Ovary (tissue), 3 donors: ENCODE data around the gene TSPEAR.

Experiments used
- CTCF ChIP-seq, 3 donors: fragments of 450-650 bp in 2 of 3; fragments of 200-600 bp in 1 of 3; IDR thresholded peaks; one replicate each; pipeline versions ENCODE4 v1.5.1 to v1.8.0; 2016 to 2022; ENCODE audit warnings: antibody characterized with exemption in 3 of 3, mild to moderate bottlenecking in 1 of 3
- EP300 ChIP-seq: sonication (generic); formaldehyde crosslinking; IDR thresholded peaks from one replicate; pipeline ENCODE4 v1.6.1; 2017; ENCODE audit warnings: antibody characterized with exemption
- POLR2A ChIP-seq: fragments of 450-650 bp; IDR thresholded peaks from one replicate; pipeline ENCODE4 v1.6.1; 2017; ENCODE audit warnings: antibody characterized with exemption, mild to moderate bottlenecking, moderate library complexity
- donor health status: DM: no; HTN: no; CAD: no.

GRCh38 chr21:44507673-44508425 lies 203.5 kb downstream of the TSPEAR start:
- TF ChIP-seq CTCF (IDR thresholded peaks at IDR 0.05) = no peak
- no peak for TF ChIP-seq EP300
- TF ChIP-seq POLR2A = no peak
